Measurements from ENCODE around the gene BAHD1.

GRCh38 chr15:40452296-40453090 is 11.7 kb downstream of the BAHD1 start:
- TF ChIP-seq CTCF (conservative IDR thresholded peaks at IDR 0.05 in 1 of 2, IDR thresholded peaks at IDR 0.05 in 1 of 2; ENCODE audit: low read depth in 1 of 2, low read length in 2 of 2): no peak
- no peak for TF ChIP-seq EZH2 (IDR thresholded peaks at IDR 0.05; ENCODE audit: low read length, missing control alignments)

Measured in fibroblast of lung (primary cell).